DND-41 (cell line): ENCODE measurements around the gene IGF2BP2.
A peak's percentile ranks its signal among the peaks of the same experiment; 100 is the strongest.

Experiments
- ATAC-seq: fragments of 200-7000 bp; cut with Tn5 transposase; 3 replicates; pipeline ENCODE4 v1.9.1; 2021; ENCODE audit warnings: low read depth; ENCODE audit not compliant: insufficient read depth
- DNase-seq: peaks from one replicate; pipeline ENCODE4 v3.0.0-alpha.2; 2020
- H2AFZ ChIP-seq: 2 replicates; pipeline ENCODE4 v1.6.0; 2012; ENCODE audit warnings: low read depth, low read length
- H3K27ac ChIP-seq: 2 replicates; pipeline ENCODE4 v1.5.1; 2012; ENCODE audit warnings: low read length, inconsistent platforms
- H3K27me3 ChIP-seq: fragments of 200-600 bp; sonication (generic); 2 replicates; pipeline ENCODE4 v1.6.0; 2012; ENCODE audit warnings: low read length, mild to moderate bottlenecking, inconsistent platforms; ENCODE audit not compliant: insufficient read depth, poor library complexity
- H3K36me3 ChIP-seq: 2 replicates; pipeline ENCODE4 v1.5.1; 2012; ENCODE audit warnings: low read length, inconsistent platforms; ENCODE audit not compliant: insufficient read depth
- H3K4me1 ChIP-seq: 2 replicates; pipeline ENCODE4 v1.5.1; 2012; ENCODE audit warnings: mild to moderate bottlenecking, low read length; ENCODE audit not compliant: insufficient read depth
- H3K4me2 ChIP-seq: 2 replicates; pipeline ENCODE4 v1.6.0; 2012; ENCODE audit warnings: mild to moderate bottlenecking, moderate library complexity, low read length, inconsistent platforms; ENCODE audit not compliant: insufficient read depth
- H3K4me3 ChIP-seq, 2 experiments: fragments of 200-600 bp in 1 of 2; shearing (Covaris generic) in 1 of 2; 2 replicates each; pipeline ENCODE4 v1.5.1; 2012 to 2016; ENCODE audit warnings: inconsistent platforms in 2 of 2, low read length in 2 of 2, mild to moderate bottlenecking in 2 of 2, low read depth in 1 of 2, moderate library complexity in 1 of 2
- H3K79me2 ChIP-seq: 2 replicates; pipeline ENCODE4 v1.6.0; 2012; ENCODE audit warnings: low read length, inconsistent platforms; ENCODE audit not compliant: insufficient read depth
- H3K9ac ChIP-seq: 2 replicates; pipeline ENCODE4 v1.6.0; 2012; ENCODE audit warnings: low read depth, mild to moderate bottlenecking, inconsistent platforms, low read length, moderate library complexity
- H3K9me3 ChIP-seq: 2 replicates; pipeline ENCODE4 v1.5.1; 2012; ENCODE audit warnings: low read length, moderate library complexity, mild to moderate bottlenecking, inconsistent platforms; ENCODE audit not compliant: insufficient read depth, severe bottlenecking
- H4K20me1 ChIP-seq: 2 replicates; pipeline ENCODE4 v1.6.0; 2012; ENCODE audit warnings: low read length; ENCODE audit not compliant: insufficient read depth
- CTCF ChIP-seq: IDR thresholded peaks from 2 replicates; pipeline ENCODE4 v1.5.1; 2012; ENCODE audit warnings: borderline replicate concordance, low read length, moderate library complexity, mild to moderate bottlenecking; ENCODE audit not compliant: poor library complexity, severe bottlenecking; ENCODE audit errors: extremely low read depth
- EZH2 ChIP-seq: IDR thresholded peaks from 3 replicates; pipeline ENCODE4 v1.6.1; 2012; ENCODE audit warnings: borderline replicate concordance, low read depth, mild to moderate bottlenecking, moderate library complexity, low read length, inconsistent platforms; ENCODE audit not compliant: severe bottlenecking

IGF2BP2 gene

GRCh38 chr3:185734725-185735096 lies 90.1 kb downstream of the IGF2BP2 start:
- Histone ChIP-seq H3K79me2 (no peaks in the 10 kb centered on the region), H3K27me3 (peaks cover 7% of the 10 kb centered on the region), H3K4me1 (no peaks in the 10 kb centered on the region), H2AFZ (no peak overlapping the region), H4K20me1 (no peaks in the 10 kb centered on the region), H3K9ac (no peak overlapping the region), H3K36me3 (no peaks in the 10 kb centered on the region), H3K9me3 (no peaks in the 10 kb centered on the region), H3K4me3 (no peak overlapping the region), H3K27ac (no peak overlapping the region), H3K4me2 (no peak overlapping the region)
- no peak for ATAC-seq
- TF ChIP-seq CTCF, result no peak
- DNase-seq, result no peak

GRCh38 chr3:185733980-185734724 lies 90.7 kb downstream of the IGF2BP2 start:
- Histone ChIP-seq H3K4me2 (no peak overlapping the region), H2AFZ (no peak overlapping the region), H4K20me1 (no peaks in the 10 kb centered on the region), H3K36me3 (no peaks in the 10 kb centered on the region), H3K27ac (no peak overlapping the region), H3K4me1 (no peaks in the 10 kb centered on the region), H3K9ac (no peak overlapping the region), H3K9me3 (no peaks in the 10 kb centered on the region), H3K4me3 (no peak overlapping the region), H3K79me2 (no peaks in the 10 kb centered on the region), H3K27me3 (peaks cover 4% of the 10 kb centered on the region)
- TF ChIP-seq CTCF (peak; percentile 68), EZH2 (no peak)
- DNase-seq, result peak; percentile 23
- ATAC-seq, result peak; percentile 61; the same call in 2 of the 3 replicates

- Histone ChIP-seq H3K27me3 (no peaks in the 10 kb centered on the region), H3K79me2 (no peaks in the 10 kb centered on the region), H3K4me3 (no peak overlapping the region), H3K9me3 (no peaks in the 10 kb centered on the region), H3K4me1 (no peaks in the 10 kb centered on the region), H3K9ac (no peak overlapping the region), H3K4me2 (no peak overlapping the region), H3K27ac (no peak overlapping the region), H2AFZ (no peak overlapping the region), H3K36me3 (no peaks in the 10 kb centered on the region), H4K20me1 (no peaks in the 10 kb centered on the region)
- DNase-seq, result no peak
- no peak for TF ChIP-seq CTCF
- TF ChIP-seq EZH2, result no peak
- no peak for ATAC-seq
Measured at GRCh38 chr3:185732782-185733181, 92.1 kb downstream of the IGF2BP2 start.
